MM.1S (cell line): ENCODE data around the gene SGK1.

Source experiments
- DNase-seq: peaks from one replicate; pipeline ENCODE4 v3.0.0-alpha.2; 2015
- H2AFZ ChIP-seq: fragments of 300-600 bp; sonication (generic); 2 replicates; pipeline ENCODE4 v1.6.0; 2016; ENCODE audit warnings: antibody characterized with exemption, low read length
- H3F3A ChIP-seq: fragments of 300-600 bp; sonication (generic); 2 replicates; pipeline ENCODE4 v1.6.1; 2016; ENCODE audit warnings: mild to moderate bottlenecking, antibody characterized with exemption, low read length, moderate library complexity, mixed read lengths; ENCODE audit not compliant: insufficient read depth
- H3K27ac ChIP-seq: fragments of 300-600 bp; sonication (generic); 2 replicates; pipeline ENCODE4 v1.5.1; 2016; ENCODE audit warnings: mild to moderate bottlenecking, low read length
- H3K27me3 ChIP-seq: fragments of 300-600 bp; sonication (generic); replicated peaks from 2 replicates; pipeline ENCODE4 v1.6.0; 2016; ENCODE audit warnings: low read length; ENCODE audit not compliant: insufficient read depth
- H3K36me3 ChIP-seq: fragments of 300-600 bp; sonication (generic); replicated peaks from 2 replicates; pipeline ENCODE4 v1.6.1; 2016; ENCODE audit warnings: mild to moderate bottlenecking, low read length, mixed read lengths; ENCODE audit not compliant: insufficient read depth
- H3K4me1 ChIP-seq: fragments of 300-600 bp; sonication (generic); 2 replicates; pipeline ENCODE4 v1.6.1; 2016; ENCODE audit warnings: low read length, mixed read lengths
- H3K4me2 ChIP-seq: fragments of 300-600 bp; sonication (generic); 2 replicates; pipeline ENCODE4 v1.6.0; 2016; ENCODE audit warnings: low read depth, low read length
- H3K4me3 ChIP-seq: fragments of 300-600 bp; sonication (generic); 2 replicates; pipeline ENCODE4 v1.5.1; 2016; ENCODE audit warnings: low read length, mixed read lengths
- H3K79me2 ChIP-seq: fragments of 300-600 bp; sonication (generic); 2 replicates; pipeline ENCODE4 v1.6.1; 2016; ENCODE audit warnings: mixed run types, low read length, mixed read lengths
- H3K9ac ChIP-seq: fragments of 300-600 bp; sonication (generic); 2 replicates; pipeline ENCODE4 v1.6.1; 2016; ENCODE audit warnings: low read length, mixed read lengths
- H3K9me2 ChIP-seq: fragments of 300-600 bp; sonication (generic); replicated peaks from 2 replicates; pipeline ENCODE4 v1.6.1; 2016; ENCODE audit warnings: mild to moderate bottlenecking, low read length, mixed read lengths; ENCODE audit not compliant: insufficient read depth
- H3K9me3 ChIP-seq: fragments of 300-600 bp; sonication (generic); replicated peaks from 2 replicates; pipeline ENCODE4 v1.6.1; 2016; ENCODE audit warnings: mild to moderate bottlenecking, low read length, mixed read lengths; ENCODE audit not compliant: insufficient read depth
- H4K20me1 ChIP-seq: fragments of 300-600 bp; sonication (generic); 2 replicates; pipeline ENCODE4 v1.6.1; 2016; ENCODE audit warnings: mild to moderate bottlenecking, low read length, moderate library complexity, mixed read lengths; ENCODE audit not compliant: insufficient read depth
- EZH2 ChIP-seq: fragments of 300-600 bp; sonication (generic); optimal IDR thresholded peaks from 2 replicates; pipeline ENCODE3; 2017; ENCODE audit warnings: low read depth, mild to moderate bottlenecking, antibody characterized with exemption, low read length, mixed read lengths
- EZH2phosphoT487 ChIP-seq: fragments of 300-600 bp; sonication (generic); IDR thresholded peaks from 2 replicates; pipeline ENCODE4 v1.6.1; 2018; ENCODE audit warnings: antibody characterized with exemption, low read length
- TF ChIP-seq, protein P1 (sequence below): fragments of 300-600 bp; sonication (generic); IDR thresholded peaks from 2 replicates; pipeline ENCODE4 v1.5.1; 2016; ENCODE audit warnings: antibody characterized with exemption, low read length, mixed read lengths

The SGK1 gene

DNA sequence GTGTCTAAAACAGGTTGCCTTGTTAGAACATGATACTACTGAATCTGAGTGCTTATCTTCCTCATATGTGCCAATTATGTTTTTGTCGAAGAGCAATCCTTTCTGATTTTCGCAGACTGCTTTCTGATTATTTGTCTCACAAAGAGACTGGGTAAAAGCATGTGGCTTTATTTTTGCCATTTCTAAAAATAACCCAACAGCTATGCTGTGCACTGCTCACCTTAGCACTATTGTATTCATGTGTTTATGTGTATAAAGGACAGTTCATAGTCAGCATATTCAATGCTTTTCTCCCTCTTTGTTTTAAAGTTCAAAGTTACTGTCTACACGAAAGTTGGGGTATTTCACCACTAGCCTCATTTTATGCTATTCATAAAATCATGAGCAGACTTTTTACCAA lies 127.0 kb downstream of the SGK1 start:
- Histone ChIP-seq H3K4me3 (no peak overlapping the region), H3F3A (no peaks in the 10 kb centered on the region), H3K4me1 (peaks cover 25% of the 10 kb centered on the region), H2AFZ (peak overlapping the region; percentile 22; the same call in 1 of the 2 replicates), H3K9me2 (no peaks in the 10 kb centered on the region), H3K27me3 (no peaks in the 10 kb centered on the region), H3K36me3 (no peaks in the 10 kb centered on the region), H4K20me1 (no peaks in the 10 kb centered on the region), H3K9me3 (no peaks in the 10 kb centered on the region), H3K79me2 (no peaks in the 10 kb centered on the region), H3K4me2 (peak overlapping the region; percentile 21; the same call in 1 of the 2 replicates), H3K9ac (no peak overlapping the region), H3K27ac (peak overlapping the region; percentile 3; the same call in 1 of the 2 replicates)
- TF ChIP-seq, protein P1, sequence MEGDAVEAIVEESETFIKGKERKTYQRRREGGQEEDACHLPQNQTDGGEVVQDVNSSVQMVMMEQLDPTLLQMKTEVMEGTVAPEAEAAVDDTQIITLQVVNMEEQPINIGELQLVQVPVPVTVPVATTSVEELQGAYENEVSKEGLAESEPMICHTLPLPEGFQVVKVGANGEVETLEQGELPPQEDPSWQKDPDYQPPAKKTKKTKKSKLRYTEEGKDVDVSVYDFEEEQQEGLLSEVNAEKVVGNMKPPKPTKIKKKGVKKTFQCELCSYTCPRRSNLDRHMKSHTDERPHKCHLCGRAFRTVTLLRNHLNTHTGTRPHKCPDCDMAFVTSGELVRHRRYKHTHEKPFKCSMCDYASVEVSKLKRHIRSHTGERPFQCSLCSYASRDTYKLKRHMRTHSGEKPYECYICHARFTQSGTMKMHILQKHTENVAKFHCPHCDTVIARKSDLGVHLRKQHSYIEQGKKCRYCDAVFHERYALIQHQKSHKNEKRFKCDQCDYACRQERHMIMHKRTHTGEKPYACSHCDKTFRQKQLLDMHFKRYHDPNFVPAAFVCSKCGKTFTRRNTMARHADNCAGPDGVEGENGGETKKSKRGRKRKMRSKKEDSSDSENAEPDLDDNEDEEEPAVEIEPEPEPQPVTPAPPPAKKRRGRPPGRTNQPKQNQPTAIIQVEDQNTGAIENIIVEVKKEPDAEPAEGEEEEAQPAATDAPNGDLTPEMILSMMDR: no peak
- TF ChIP-seq EZH2phosphoT487 (no peak), EZH2 (no peak)
- peak; percentile 56 for DNase-seq

DNA sequence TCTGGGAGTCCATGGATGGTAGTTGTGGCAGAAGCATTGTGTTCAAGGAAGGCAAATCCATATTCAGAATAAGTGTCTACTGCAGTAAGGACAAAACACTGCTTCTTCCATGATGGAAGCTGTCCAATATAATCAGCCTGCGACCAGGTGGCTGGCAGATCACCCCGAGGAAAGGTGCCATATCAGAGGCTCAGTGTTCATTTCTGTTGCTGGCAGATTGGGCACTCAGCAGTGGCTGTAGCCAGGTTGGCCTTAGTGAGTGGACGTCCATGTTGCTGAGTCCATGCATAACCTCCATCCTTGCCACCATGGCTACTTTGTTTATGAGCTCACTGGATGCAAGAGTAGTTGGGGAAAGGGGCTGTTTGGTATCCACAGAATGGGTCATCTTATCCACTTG lies 130.2 kb downstream of the SGK1 start:
- Histone ChIP-seq H3K79me2 (no peaks in the 10 kb centered on the region), H3K4me1 (peaks cover 27% of the 10 kb centered on the region), H3F3A (0 out of 2 replicates have a peak, but pooled peaks cover 4% of the 10 kb centered on the region), H3K27ac (no peak overlapping the region), H3K4me2 (no peak overlapping the region), H3K9me3 (no peaks in the 10 kb centered on the region), H3K4me3 (no peak overlapping the region), H3K9me2 (no peaks in the 10 kb centered on the region), H3K27me3 (no peaks in the 10 kb centered on the region), H4K20me1 (no peaks in the 10 kb centered on the region), H3K9ac (no peak overlapping the region), H2AFZ (no peak overlapping the region), H3K36me3 (no peaks in the 10 kb centered on the region)
- TF ChIP-seq EZH2phosphoT487: no peak
- no peak for TF ChIP-seq EZH2
- TF ChIP-seq, protein P1: no peak
- no peak for DNase-seq

DNA sequence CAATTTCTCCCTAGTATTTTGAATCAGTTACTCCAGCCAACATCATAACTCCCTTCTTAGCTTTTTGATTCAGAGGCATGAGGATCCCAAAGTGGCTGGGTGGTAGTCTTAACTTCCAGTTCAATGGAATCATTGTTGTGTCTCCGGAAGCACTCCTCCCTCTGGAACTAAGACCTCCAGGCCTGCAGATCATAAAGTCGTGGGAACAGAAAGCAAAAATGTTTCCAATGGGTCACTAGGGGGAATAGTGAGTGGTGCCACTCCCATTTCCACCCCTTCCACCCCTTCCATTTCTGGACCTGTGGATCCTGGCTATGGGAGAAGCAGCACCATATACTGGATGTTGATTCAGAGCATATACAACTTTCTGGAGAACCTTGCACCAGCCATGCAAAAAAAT lies 130.8 kb downstream of the SGK1 start:
- Histone ChIP-seq H3K9me3 (no peaks in the 10 kb centered on the region), H3K4me2 (no peak overlapping the region), H3K79me2 (no peaks in the 10 kb centered on the region), H3F3A (0 out of 2 replicates have a peak, but pooled peaks cover 4% of the 10 kb centered on the region), H3K36me3 (no peaks in the 10 kb centered on the region), H3K9me2 (no peaks in the 10 kb centered on the region), H3K27me3 (no peaks in the 10 kb centered on the region), H3K4me1 (peaks cover 27% of the 10 kb centered on the region), H3K27ac (no peak overlapping the region), H4K20me1 (no peaks in the 10 kb centered on the region), H3K4me3 (no peak overlapping the region), H2AFZ (no peak overlapping the region), H3K9ac (no peak overlapping the region)
- TF ChIP-seq, protein P1: no peak
- TF ChIP-seq EZH2: no peak
- no peak for DNase-seq
